GM19025 (cell line): ENCODE measurements around the gene KLF1.
"Not testable (repeated sequence)": the region's sequence is repeated elsewhere in the genome, so short reads cannot be mapped to it uniquely, and the experiment has no call there.

Experiments
- ATAC-seq: cut with Tn5 transposase; IDR thresholded peaks from one replicate; pipeline ENCODE4 v1.9.1; 2021; ENCODE audit warnings: mild to moderate bottlenecking, low read depth, moderate library complexity; ENCODE audit not compliant: unreplicated experiment

KLF1 gene

GRCh38 chr19:12868540-12869112 is 18.4 kb downstream of the KLF1 start:
- no peak for ATAC-seq

DNA sequence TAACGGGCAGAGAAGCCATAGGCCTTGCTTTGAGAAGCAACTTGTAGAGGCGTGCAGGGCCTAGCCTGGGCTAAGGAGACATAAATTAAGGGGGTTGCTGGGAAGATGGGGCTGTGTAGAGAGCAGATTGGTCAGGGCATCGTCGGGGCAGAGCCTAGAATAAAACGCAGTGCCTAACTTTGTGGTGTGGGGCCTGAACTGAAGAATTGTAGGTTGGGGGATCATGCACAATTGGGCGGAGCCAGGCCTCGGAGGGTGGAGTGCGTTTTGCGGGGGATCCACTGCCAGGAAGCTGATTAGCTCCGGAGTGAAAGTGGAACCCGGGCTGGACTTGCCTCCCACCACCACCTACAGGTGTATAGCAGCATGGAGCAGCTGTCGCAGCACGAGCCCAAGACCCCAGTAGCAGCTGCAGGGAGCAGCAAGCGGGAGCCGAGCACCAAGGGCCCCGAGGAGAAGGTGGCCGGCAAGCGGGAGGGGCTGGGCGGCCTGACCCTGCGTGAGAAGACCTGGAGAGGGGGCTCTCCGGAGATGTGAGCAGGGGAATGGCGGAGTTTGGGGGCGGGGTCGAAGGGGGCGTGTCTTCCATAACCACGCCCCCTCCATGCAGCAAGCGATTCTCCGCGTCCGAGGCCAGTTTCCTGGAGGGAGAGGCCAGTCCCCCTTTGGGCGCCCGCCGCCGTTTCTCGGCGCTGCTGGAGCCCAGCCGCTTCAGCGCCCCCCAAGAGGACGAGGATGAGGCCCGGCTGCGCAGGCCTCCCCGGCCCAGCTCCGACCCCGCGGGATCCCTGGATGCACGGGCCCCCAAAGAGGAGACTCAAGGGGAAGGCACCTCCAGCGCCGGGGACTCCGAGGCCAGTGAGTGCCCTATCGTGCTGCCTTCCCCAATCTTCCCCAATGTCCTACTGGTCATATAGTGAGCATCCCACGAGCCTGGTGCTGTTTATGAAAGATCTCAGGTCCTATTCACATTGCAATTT is 19.6 kb downstream of the KLF1 start:
- no peak for ATAC-seq

DNA sequence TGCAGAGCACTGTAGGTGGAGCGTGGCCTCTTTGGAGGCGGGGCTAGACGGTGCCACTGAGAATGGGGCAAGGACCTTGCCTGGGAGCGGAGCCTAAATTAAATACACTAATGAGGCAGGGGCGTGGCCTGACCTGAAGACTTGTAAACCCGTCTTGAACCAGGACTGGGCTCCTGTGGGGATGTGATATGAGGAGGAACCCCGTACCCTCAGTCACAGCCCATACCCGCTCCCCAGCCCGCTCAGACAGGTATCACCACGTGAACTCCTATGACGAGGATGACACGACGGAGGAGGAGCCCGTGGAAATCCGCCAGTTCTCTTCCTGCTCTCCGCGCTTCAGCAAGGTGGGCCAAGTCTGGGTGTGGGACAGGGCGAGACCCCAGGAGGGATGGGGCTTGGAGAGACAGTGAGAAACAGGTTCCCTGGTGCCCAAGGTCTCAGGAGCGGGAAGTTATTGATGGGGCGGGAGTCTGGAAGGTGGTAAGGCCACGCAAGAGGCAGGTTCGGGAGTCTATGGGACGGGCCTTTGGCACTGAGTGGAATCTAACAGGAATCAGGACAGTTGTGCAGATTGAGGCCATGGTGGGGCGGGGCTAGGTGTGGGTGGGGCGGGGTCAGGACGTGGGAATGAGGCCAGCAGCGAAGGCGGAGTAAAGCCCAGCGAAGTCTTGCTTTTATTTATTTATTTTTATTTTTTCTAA is 20.4 kb downstream of the KLF1 start:
- ATAC-seq, result no peak

DNA sequence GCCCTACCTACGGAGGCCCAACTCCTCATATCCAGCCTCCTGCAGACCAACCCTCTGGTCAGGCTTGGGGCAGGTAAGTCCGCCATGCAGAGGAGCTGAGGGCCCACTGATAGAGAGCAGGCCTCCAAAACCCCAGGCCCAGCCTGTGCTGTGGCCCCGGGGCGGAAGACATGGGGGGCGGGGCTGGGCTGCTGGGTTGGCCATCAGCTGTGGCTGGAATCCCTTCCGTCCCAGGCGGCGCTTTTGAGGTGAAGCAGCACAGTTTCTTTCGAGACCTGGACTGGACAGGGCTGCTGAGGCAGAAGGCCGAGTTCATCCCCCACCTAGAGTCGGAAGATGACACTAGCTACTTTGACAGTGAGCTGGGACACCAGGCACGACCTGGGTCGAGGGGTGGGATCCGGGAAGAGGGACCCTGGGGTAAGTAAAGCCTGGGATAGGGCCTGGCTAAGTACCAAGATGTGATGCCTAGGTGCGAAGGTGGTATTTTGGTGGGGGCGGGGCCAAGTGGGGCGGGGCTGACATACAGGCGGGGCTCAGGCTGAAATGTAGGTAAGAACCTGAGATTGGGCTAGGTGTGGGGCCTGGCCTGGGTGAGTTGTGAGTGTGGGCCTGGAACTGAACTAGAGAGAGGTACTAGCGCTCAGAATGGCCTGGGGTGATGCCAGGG is 21.1 kb downstream of the KLF1 start:
- ATAC-seq, result no peak

GRCh38 chr19:12864721-12865715 is 22.0 kb downstream of the KLF1 start:
- no peak for ATAC-seq

- no peak for ATAC-seq
Observed at GRCh38 chr19:12864143-12864542, 22.9 kb downstream of the KLF1 start.

GRCh38 chr19:12859546-12859945 is 27.5 kb downstream of the KLF1 start:
- no peak for ATAC-seq

DNA sequence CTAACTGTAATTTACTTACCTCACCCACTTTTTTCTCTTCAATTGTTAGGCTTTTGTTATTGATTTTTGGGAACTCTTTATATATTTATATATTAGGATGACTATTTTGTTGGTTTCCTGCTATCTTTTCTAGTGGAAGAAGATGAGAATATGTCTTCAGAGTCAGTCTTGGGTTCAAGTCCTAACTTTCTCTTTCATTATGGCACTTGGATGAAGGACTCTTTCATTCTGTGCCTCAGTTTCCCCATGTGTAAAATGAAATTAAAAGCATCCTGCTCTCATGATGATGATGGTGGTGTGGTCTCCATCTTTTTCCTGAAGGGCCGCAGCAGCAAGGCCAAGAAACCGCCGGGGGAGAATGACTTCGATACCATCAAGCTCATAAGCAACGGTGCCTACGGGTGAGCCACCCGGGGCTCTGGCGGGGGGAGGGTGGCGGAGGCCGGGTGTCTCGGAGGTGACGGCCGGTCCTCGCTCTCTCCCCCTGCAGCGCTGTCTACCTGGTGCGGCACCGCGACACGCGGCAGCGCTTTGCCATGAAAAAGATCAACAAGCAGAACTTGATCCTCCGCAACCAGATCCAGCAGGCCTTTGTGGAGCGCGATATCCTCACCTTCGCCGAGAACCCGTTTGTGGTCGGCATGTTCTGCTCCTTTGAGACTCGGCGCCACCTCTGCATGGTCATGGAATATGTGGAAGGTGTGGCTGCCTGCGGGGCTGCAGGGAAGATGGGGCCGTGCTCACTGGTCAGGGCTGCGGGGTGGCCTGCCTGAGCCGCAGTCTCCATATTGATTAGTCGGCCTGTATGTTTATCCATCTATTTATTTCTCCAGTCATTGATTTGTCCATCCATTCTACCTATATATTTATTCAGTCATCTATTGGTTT is 28.7 kb downstream of the KLF1 start:
- no peak for ATAC-seq

DNA sequence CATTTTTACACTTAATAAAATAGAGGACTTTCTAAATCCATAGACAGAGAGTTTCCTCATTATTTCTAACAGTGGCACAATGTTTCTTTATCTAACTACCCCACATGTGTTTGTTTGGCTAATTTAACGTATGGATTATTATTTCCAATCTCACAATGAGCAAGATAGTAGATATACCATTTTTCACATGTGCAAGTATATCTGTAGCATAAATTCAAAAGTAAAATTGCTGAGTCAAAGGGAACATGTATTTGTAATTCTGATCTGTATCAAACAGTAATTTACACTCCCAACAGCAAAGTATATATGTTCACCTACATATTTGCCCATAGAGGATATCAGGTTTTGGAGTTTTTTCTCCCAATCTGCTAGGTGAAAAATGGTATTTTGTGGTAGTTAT is 30.3 kb downstream of the KLF1 start:
- no peak for ATAC-seq

DNA sequence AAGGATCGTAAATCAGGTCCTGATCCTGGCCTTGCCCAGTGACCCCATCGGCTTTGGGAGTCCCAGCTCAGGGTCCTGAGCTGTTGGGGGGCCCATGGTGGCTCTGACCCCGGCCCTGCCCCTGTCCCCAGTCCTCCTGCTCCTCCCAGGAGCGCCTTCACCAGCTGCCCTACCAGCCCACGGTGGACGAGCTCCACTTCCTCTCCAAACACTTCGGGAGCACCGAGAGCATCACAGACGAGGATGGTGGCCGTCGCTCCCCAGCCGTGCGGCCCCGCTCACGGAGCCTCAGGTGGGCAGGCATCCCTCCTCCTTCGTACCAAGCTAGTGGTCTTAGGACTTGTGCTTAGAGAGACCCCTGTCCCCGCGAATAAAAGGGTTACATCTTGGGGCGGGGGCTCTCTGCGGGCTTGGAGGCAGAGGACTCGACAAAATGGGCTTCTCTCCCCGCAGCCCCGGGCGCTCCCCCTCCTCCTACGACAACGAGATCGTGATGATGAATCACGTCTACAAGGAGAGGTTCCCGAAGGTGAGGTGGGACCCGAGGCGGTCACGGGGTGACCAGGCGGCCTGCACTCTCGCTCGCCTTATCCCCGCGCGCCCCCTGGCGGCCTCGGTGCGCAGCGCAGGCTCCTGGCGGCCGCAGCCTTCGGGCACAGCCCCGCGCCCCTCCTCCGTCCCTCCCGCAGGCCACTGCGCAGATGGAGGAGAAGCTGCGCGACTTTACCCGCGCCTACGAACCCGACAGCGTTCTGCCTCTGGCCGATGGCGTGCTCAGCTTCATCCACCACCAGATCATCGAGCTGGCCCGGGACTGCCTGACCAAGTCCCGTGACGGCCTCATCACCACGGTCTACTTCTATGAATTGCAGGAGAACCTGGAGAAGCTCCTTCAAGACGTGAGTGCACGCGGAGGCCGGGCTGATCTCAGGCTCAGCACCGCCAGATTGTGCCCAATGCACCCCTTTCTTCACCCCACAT is 39.6 kb downstream of the KLF1 start:
- no peak for ATAC-seq

- ATAC-seq, result not testable (repeated sequence)
Observed at GRCh38 chr19:12846613-12847012, 40.4 kb downstream of the KLF1 start.

DNA sequence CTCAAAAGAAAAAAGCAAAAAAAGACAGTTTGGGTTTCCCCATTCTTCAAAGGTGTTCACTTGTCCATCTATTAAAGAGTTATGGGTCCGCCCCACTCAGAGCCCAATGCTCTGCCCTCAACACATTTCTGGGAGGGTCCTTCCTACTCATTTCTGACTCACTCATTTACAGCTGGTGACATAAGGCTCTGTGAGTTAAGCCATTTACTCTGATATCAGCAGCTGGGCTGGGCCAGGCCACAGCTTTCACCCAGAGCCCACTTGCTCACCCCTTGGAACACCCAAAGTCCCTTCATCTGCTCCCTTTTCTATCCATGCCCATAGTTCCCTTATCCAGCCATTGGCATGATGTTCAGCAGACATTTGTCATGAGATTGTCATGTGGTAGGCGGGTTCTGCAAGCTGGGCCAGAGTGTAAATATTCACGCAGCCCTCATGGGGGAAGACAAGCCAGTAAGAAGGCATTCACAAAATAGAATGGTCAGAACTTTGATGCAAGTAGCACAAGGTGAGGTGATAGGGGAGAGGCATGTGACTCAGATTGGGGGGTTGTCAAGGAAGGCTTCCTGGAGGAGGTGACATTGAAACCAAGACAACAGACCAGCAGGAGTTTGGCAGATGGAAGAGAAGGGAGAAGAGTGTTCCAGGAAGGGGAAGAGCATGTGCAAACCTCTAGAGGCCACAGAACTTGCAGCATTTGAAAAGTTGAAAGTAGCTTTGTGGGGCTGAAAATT is 42.8 kb downstream of the KLF1 start:
- ATAC-seq, result no peak

DNA sequence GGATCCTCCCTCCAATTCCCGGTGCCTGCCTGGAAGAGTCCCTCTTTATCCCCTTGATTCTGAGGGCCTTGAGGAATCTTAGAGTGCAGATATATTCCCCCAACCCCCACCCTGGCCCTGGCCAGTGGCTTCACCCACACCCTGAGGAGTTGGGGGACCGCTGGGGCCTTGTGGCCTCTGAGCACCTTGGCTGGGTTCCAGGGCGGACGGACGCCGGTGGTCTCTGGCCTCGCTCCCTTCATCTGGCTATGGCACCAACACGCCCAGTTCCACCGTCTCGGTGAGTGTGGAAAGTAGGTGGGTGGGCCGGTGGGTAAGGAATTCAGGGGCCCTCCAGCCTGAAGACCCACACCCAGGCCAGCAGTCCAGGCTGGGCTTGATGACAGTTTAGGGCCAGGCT is 43.7 kb downstream of the KLF1 start:
- ATAC-seq, result no peak

DNA sequence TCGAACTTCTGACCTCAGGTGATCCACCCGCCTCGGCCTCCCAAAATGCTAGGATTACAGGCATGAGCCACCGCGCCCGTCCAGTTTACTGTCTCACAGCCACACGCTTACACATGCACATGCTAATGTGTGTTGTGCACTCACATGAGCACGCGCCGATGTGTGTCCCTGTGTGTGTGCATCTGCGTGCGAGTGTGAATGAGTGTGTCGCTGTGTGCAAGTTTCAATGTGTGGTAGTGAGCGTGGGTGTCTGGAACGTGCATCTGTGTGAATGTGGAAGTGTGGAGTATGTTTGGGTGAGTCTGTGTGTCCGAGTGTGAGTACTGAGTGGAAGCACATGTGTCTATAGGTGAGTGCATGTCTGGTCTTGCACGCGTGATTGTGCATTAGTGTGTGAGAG is 44.5 kb downstream of the KLF1 start:
- ATAC-seq, result no peak

DNA sequence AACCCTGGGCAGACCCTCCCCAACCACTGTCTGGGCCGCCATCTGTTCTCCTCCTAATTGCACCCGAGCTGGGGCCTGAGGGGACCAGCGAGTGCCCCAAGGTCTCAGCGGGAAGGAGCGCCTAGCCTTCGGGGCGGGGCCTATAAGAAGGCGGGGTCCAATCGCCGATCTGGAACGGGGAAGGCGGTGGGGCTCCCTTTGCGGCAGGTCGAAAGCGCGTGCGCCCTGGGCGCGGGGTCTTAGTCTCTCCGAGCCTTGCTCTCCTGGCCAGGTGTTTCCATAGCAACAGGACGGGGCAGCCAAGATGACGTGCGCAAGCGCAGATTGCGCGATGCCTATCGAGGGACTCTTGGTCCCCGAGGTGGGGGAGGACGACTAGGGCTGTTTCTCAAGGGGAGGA is 45.9 kb downstream of the KLF1 start:
- ATAC-seq, result no peak

GRCh38 chr19:12840091-12841079 is 46.6 kb downstream of the KLF1 start:
- ATAC-seq, result no peak
